Measurements from ENCODE around the gene POFUT2. TPM values are rescaled to one million over a fixed set of nuclear protein-coding genes. Genes with fewer than 3 reads are reported as not detected.

POFUT2 gene
- total and polyA plus RNA-seq, 4 donors, result 17.9 to 35.7 (median 26.1) TPM

DNA sequence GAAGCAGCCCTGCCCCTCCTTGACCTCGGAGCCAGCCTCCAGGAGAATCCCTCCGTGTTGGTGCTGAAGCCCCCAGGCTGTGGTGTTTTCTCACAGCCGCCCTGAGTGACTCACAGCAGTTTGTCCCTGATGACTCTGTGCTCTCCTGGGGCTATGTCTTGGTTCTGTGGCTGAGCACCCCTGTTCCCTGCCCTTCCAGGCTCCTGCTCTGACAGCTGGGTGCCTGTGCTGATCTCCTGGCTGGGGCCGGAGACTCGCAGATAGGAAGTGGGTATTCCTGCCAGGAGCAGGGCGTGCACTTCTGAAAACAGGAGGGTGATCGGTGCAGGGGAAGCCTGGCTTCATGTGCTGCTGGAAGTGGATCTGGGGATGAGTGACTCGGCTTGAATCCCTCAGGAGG lies 34.5 kb downstream of the POFUT2 start:
- no peak for ATAC-seq (ENCODE audit: insufficient read depth, low FRiP score)
- DNase-seq, result no peak
- H3K4me1 ChIP-seq (ENCODE audit: control insufficient read depth in 5 of 5, insufficient read depth in 5 of 5, low read length in 5 of 5), result peaks cover 0 to 18% (median 0%) of the 10 kb centered on the region in 5 donors
- TF ChIP-seq, protein P1, sequence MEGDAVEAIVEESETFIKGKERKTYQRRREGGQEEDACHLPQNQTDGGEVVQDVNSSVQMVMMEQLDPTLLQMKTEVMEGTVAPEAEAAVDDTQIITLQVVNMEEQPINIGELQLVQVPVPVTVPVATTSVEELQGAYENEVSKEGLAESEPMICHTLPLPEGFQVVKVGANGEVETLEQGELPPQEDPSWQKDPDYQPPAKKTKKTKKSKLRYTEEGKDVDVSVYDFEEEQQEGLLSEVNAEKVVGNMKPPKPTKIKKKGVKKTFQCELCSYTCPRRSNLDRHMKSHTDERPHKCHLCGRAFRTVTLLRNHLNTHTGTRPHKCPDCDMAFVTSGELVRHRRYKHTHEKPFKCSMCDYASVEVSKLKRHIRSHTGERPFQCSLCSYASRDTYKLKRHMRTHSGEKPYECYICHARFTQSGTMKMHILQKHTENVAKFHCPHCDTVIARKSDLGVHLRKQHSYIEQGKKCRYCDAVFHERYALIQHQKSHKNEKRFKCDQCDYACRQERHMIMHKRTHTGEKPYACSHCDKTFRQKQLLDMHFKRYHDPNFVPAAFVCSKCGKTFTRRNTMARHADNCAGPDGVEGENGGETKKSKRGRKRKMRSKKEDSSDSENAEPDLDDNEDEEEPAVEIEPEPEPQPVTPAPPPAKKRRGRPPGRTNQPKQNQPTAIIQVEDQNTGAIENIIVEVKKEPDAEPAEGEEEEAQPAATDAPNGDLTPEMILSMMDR (IDR thresholded peaks at IDR 0.05; ENCODE audit: control extremely low read depth, extremely low read depth), result no peak
- H3K4me3 ChIP-seq, result no peak overlapping the region
- 54 to 63% methylated on average over 8 of the region's 8 CpGs for WGBS, 2 donors
- H3K36me3 ChIP-seq (ENCODE audit: control insufficient read depth in 4 of 4, insufficient read depth in 4 of 4, low read length in 4 of 4), result no peaks in the 10 kb centered on the region
- H3K9ac ChIP-seq (ENCODE audit: insufficient read depth in 1 of 2, low read length in 2 of 2), result no peak overlapping the region
- H3K27me3 ChIP-seq (ENCODE audit: control insufficient read depth in 3 of 3, insufficient read depth in 3 of 3, low read length in 2 of 3), result peaks cover 0 to 14% (median 0%) of the 10 kb centered on the region in 3 donors
- H3K27ac ChIP-seq (ENCODE audit: low read depth in 1 of 2, low read length in 1 of 2), result no peak overlapping the region
- H3K9me3 ChIP-seq (ENCODE audit: control insufficient read depth in 4 of 4, insufficient read depth in 3 of 4, low read length in 3 of 4), result no peaks in the 10 kb centered on the region

DNA sequence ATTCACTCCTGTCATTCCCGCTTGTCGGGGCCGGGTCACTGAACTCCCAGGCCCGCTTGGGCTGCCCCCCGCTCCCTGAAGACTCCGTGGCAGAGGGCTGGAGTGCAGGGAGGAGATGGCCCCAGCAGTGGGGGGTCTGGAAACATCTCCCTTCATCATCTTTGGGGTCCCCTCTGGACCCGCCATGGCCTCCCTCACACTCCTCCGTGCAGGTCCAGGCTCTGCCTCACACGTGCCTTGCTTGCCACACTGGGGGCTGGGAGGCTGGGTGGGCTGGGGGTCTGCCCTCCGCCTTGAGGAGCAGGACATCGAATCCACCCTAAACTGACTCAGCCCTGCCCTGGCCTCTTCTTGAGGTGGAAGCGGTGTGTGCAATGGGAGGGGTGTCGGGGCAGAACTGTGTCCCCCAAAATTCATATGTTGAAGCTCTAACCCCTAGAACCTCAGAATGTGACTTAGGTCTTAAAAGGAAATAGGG lies 35.2 kb downstream of the POFUT2 start:
- no peak for ATAC-seq (ENCODE audit: insufficient read depth, low FRiP score)
- Histone ChIP-seq H3K27ac (ENCODE audit: low read depth in 1 of 2, low read length in 1 of 2) (no peak overlapping the region), H3K9me3 (ENCODE audit: control insufficient read depth in 4 of 4, insufficient read depth in 3 of 4, low read length in 3 of 4) (no peaks in the 10 kb centered on the region), H3K4me1 (ENCODE audit: control insufficient read depth in 5 of 5, insufficient read depth in 5 of 5, low read length in 5 of 5) (peaks cover 0 to 17% (median 0%) of the 10 kb centered on the region in 5 donors), H3K36me3 (ENCODE audit: control insufficient read depth in 4 of 4, insufficient read depth in 4 of 4, low read length in 4 of 4) (no peaks in the 10 kb centered on the region), H3K27me3 (ENCODE audit: control insufficient read depth in 3 of 3, insufficient read depth in 3 of 3, low read length in 2 of 3) (peaks cover 0 to 11% (median 0%) of the 10 kb centered on the region in 3 donors), H3K4me3 (no peak overlapping the region), H3K9ac (ENCODE audit: insufficient read depth in 1 of 2, low read length in 2 of 2) (no peak overlapping the region)
- WGBS, 2 donors, result 89 to 97% methylated on average over 13 of the region's 13 CpGs
- no peak for DNase-seq
- TF ChIP-seq, protein P1 (IDR thresholded peaks at IDR 0.05; ENCODE audit: control extremely low read depth, extremely low read depth), result no peak

DNA sequence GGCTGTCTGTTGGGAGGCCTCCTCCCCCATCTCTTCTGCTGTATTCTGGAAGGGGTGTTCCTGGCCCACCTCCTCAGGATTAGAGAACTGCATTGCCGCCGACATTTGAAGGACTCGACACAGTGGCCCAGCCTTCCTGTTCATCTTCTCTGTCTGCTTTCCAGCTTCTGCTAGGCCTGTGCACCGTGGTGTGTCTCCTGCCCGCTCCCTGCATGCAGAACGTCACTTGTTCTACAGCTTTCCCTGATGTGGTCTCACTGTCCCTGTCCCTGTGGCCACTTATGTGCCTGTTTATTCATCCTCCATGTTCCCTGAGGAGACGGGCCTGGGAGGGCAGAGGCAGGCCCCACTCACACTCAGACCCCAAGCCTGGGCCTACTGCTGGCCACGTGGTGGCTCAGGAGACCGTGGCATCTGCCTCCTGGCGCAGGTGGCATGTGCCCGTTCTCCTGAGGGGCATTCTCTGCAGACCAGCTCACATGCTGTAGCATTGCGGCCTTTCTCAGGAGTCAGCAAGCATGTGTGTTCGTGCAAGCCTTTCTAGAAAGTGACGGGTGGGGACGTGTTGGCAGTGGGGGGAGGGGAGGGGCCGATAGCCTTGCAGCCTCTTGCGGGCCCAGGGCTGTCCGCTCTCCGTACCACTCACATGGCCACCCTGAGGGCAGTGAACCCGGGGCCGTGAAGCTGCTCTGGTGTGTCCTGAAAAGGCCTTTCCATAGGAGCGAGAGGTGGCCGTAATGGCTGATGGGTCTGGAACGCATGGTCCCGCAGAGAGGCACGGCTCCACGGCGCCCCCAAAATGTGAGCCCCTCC lies 35.9 kb downstream of the POFUT2 start:
- H3K9me3 ChIP-seq (ENCODE audit: control insufficient read depth in 4 of 4, insufficient read depth in 3 of 4, low read length in 3 of 4), result no peaks in the 10 kb centered on the region
- peaks cover 0 to 11% (median 0%) of the 10 kb centered on the region in 5 donors for H3K4me1 ChIP-seq (ENCODE audit: control insufficient read depth in 5 of 5, insufficient read depth in 5 of 5, low read length in 5 of 5)
- TF ChIP-seq, protein P1 (IDR thresholded peaks at IDR 0.05; ENCODE audit: control extremely low read depth, extremely low read depth), result no peak
- H3K4me3 ChIP-seq, result no peak overlapping the region
- peaks cover 0 to 11% (median 0%) of the 10 kb centered on the region in 3 donors for H3K27me3 ChIP-seq (ENCODE audit: control insufficient read depth in 3 of 3, insufficient read depth in 3 of 3, low read length in 2 of 3)
- no peak overlapping the region for H3K9ac ChIP-seq (ENCODE audit: insufficient read depth in 1 of 2, low read length in 2 of 2)
- ATAC-seq (ENCODE audit: insufficient read depth, low FRiP score), result no peak
- no peak overlapping the region for H3K27ac ChIP-seq (ENCODE audit: low read depth in 1 of 2, low read length in 1 of 2)
- H3K36me3 ChIP-seq (ENCODE audit: control insufficient read depth in 4 of 4, insufficient read depth in 4 of 4, low read length in 4 of 4), result no peaks in the 10 kb centered on the region
- 91 to 98% methylated on average over 28 of the region's 28 CpGs for WGBS, 2 donors
- DNase-seq, result no peak
